Measurements from ENCODE around the gene KLHL29.

The KLHL29 gene

DNA sequence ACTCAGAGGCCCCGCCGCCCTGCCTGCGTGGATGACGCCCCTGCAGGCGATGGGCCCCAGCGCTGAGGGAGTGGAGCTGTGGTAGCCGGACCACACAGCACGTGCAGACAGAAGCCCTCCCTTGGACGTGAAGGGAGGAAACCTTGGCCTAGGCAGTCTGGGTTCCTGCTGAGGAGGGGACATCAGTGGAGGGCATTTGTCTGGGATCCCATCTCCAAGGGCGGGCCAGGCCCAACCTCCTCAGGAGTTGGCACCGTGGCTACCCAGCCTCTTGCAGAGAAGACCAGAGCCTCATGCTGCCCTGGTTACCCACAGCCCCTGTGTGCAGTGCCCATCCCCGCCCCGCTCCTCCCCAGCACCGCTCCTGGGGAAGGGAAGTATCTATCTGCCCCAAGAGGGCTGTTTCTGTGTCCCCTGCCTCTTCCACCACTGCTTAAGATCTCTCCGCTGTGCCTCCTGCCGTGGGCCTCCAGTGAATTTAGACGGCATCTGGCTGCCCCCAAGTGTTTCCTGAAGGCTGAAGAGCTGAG lies 241.8 kb downstream of the KLHL29 start:
- H3K4me3 ChIP-seq (ENCODE audit: low read depth, low read length): no peak overlapping the region
- DNase-seq (ENCODE audit: low read depth): no peak
- TF ChIP-seq, protein P1, sequence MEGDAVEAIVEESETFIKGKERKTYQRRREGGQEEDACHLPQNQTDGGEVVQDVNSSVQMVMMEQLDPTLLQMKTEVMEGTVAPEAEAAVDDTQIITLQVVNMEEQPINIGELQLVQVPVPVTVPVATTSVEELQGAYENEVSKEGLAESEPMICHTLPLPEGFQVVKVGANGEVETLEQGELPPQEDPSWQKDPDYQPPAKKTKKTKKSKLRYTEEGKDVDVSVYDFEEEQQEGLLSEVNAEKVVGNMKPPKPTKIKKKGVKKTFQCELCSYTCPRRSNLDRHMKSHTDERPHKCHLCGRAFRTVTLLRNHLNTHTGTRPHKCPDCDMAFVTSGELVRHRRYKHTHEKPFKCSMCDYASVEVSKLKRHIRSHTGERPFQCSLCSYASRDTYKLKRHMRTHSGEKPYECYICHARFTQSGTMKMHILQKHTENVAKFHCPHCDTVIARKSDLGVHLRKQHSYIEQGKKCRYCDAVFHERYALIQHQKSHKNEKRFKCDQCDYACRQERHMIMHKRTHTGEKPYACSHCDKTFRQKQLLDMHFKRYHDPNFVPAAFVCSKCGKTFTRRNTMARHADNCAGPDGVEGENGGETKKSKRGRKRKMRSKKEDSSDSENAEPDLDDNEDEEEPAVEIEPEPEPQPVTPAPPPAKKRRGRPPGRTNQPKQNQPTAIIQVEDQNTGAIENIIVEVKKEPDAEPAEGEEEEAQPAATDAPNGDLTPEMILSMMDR (IDR thresholded peaks at IDR 0.05; ENCODE audit: low read depth, low read length, missing control alignments): no peak

DNA sequence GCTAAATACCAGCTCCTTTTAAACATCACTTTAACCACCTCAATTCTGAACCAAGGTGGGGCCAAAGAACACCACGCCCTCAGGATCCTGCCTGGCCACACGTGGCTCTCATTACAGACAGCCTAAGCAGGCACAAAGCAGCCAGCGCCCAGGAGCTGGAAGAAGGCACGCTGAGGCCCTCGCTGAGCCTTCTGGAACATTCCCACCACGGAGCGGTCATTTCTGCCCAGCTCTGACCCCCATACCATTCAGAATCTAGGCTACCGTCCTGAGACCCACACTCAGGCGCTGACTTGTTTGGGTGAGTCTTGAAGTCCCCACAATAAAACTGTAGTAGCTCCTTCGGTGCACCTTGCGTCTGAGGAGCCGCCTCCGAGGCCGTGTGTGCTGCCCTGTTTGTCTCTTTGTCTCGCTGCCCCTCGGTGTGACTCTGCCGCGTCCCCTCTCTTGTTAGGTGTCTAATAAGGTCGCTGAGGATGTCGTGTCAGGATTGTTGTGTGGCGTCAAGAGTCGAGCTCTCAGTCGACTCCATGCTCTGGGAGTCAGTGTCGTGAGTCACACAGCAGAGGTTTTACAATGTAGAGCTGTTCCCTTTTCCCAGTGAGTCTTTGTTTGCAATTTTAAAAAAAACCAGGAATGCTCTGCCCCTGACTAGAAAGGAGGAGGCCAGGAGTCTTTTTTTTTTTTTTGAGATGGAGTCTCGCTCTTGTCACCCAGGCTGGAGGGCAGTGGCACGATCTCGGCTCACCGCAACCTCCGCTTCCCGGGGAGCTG lies 242.4 kb downstream of the KLHL29 start:
- H3K4me3 ChIP-seq (ENCODE audit: low read depth, low read length): no peak overlapping the region
- TF ChIP-seq, protein P1 (IDR thresholded peaks at IDR 0.05; ENCODE audit: low read depth, low read length, missing control alignments): no peak
- no peak for DNase-seq (ENCODE audit: low read depth)

DNA sequence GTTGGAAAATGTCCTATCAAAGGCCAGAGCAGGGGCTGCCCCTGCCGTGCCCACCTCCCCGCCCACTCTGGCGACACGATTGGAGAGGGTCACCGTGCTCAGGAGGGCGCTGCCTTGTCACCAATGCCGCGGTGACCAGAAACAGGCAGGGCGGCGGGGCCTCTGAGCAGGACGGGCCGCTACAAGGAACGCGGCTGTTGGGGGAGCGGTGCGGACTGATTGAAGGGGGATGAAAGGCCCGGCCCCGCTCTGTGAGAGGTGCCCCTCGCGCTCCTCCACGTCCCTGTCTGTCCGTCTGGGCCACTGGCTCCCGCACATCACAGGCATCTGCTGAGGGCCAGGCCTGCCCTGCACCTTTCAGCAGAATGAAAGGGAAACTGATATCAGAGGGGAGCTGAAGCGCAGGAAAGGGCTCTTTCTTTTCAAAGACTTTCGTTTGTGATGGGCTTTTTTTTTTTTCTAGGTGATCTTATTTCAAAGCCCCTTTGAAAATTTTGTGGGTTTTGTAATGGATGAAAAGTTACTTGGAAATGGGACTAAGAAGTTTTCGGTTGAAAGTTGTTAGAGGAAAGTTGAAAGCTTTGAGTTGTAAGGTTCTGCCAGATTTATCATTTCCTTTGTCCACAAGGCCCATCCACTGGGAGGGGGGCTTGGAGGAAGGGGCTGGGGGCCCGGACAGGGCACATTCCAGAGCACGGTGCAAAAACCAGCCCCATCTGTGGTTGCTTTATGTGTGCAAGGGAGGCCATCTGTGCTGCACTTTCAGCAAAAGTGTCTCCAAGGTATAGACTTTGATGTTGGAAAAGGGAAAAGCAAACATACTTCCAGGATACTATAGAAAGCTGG lies 244.2 kb downstream of the KLHL29 start:
- no peak overlapping the region for H3K4me3 ChIP-seq (ENCODE audit: low read depth, low read length)
- TF ChIP-seq, protein P1 (IDR thresholded peaks at IDR 0.05; ENCODE audit: low read depth, low read length, missing control alignments): no peak
- DNase-seq (ENCODE audit: low read depth): no peak

DNA sequence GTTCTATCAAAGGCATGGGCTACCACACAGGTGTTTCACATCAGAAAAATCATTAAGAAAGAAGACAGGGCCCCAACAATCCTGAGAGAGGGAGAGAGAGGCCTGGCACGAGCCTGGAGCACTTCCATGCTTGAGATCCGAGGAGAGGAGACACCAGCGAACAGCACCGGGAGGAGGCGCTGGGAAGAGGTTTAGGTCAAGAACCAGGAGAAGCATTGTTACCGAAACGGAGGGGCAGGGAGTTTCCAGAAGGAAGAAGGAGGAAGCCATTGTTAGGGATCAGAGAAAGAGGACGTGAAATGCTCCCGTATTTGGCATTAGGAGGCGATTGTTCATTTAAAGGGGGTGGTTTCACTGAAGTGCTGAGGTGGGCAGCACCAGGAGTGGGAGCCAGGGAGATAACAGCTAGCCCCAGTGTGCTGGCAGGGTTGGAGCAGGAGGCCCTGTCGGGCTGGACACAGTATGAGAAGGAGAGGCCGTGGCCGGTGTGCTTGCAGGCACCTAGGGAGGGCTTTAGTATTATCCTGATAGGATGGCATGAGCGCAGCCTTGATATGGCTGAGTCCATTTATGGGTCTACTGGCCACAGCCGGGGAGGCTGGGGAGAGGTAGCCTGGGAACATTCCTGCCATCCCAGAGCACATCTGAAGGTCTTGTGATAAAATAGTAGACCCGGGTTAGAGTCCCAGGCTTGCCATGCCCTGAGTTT lies 244.9 kb downstream of the KLHL29 start:
- H3K4me3 ChIP-seq (ENCODE audit: low read depth, low read length): no peak overlapping the region
- TF ChIP-seq, protein P1 (IDR thresholded peaks at IDR 0.05; ENCODE audit: low read depth, low read length, missing control alignments): no peak
- DNase-seq (ENCODE audit: low read depth): no peak

DNA sequence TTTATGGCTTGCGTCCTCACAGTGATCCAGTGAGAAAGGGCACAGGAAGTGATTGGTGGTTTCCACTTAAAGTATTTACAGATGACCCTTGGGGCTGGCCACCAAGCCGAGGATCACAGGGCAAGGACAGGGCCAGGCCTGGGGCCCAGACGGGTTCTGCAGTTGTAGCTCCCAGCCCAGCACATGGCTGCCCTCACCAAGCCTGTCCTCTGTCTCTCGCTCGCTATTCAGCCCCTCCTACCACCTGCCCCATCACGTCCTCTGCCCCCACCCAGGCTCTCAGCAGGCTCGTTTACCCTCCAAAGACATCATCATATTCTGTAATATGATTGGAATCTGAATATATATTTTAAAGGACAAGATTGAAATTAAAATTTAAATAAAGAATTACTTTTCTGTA lies 246.0 kb downstream of the KLHL29 start:
- DNase-seq (ENCODE audit: low read depth): no peak
- TF ChIP-seq, protein P1 (IDR thresholded peaks at IDR 0.05; ENCODE audit: low read depth, low read length, missing control alignments): no peak
- H3K4me3 ChIP-seq (ENCODE audit: low read depth, low read length): no peak overlapping the region

DNA sequence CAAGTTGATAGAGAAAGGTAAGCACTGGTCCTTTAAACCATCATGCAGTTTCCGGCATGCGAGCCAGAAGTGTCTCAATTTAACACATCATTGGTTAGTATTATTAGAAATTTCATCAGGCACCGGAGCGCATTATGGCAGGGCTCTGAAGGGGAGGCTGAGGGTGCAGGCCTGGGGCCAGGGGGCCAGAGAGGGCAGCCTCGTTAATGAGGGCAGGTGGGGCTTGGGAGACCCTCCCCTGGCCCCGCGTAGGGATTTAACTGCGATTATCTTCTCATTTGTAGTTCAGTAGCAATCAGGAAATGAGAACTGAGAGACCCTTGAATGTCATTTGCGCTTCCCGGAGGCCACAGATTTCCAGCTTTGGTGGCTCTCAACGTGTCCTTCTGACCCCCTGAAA lies 246.4 kb downstream of the KLHL29 start:
- no peak overlapping the region for H3K4me3 ChIP-seq (ENCODE audit: low read depth, low read length)
- DNase-seq (ENCODE audit: low read depth): no peak
- TF ChIP-seq, protein P1 (IDR thresholded peaks at IDR 0.05; ENCODE audit: low read depth, low read length, missing control alignments): no peak
